T47D (cell line): ENCODE data around the gene ESPL1.
A peak's percentile ranks its signal among the peaks of the same experiment; 100 is the strongest.

Experiments used
- DNase-seq, 2 experiments: peaks; one replicate each; pipeline versions ENCODE4 v3.0.0 to v3.0.0-alpha.2; 2011 to 2012; ENCODE audit warnings: low read depth in 1 of 2, low spot score in 1 of 2
- JUND ChIP-seq: IDR thresholded peaks from 2 replicates; pipeline ENCODE4 v1.6.1; 2012; ENCODE audit warnings: low read depth
- in situ Hi-C: cut with HindIII; loops from 2 replicates; pipeline ENCODE4 v1.10.0; 2016; ENCODE audit warnings: low sequenced_read_pairs, low pct_unique_long_range_greater_than_20kb

ESPL1 gene

DNA sequence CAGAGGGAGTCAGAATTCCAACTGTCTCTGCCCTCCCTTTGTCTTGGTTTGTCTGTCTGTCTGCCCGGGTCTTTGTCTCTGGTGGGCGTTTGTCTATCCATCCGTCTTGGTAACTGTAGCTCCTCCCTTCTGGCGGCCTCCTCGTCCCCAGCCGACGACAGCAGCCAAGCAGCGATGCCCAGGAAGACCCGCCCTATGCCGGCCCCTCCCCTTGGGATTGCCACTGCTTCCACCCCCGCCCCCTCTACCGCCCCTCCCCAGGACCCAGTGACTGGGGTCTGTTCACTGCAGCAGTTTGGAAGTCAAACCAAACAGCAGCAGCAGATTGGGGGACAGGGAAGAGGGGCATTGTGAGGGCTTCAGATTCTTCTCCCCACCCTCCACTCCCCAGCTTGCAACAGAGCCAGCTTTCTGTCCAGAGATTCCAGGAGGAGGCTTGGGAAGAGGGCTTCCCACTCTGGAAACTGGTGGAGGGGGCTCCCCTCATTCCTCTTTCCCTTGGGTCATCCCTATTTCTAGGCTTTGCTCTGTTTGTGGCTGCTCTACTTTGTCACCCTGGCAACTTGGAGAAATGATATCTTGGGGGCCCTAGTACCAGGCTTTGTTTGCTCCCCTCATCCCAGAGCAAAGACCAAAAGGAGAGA lies 33.7 kb upstream of the ESPL1 start:
- no peak for DNase-seq
- in situ Hi-C loops = no loop called here
- TF ChIP-seq JUND = no peak

DNA sequence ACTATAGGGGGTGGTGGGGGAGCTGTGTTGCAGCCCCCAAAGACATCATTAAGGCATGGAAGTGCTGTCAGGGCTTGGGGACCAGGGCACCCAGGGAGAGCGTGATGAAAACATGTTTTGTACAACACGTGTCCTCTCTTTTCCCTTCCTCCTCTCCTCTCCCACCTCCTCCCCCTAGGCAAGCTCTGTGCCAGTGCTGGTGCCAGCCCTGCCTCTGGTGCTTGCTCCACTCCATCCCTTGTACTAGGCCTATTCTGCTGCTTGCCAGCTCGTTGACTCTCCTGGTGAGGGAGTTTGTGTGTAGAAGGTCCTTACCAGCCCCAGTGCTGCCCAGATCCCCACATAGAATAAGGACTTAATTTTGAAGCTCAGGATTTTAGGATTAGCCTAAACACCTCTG lies 32.9 kb upstream of the ESPL1 start:
- DNase-seq = no peak
- in situ Hi-C loops = no loop called here
- TF ChIP-seq JUND = no peak

GRCh38 chr12:53235742-53236442 lies 32.2 kb upstream of the ESPL1 start:
- DNase-seq = no peak
- in situ Hi-C loops = no loop called here
- TF ChIP-seq JUND = no peak

- no peak for TF ChIP-seq JUND
- no peak for DNase-seq
- in situ Hi-C loops = no loop called here
Measured at GRCh38 chr12:53236443-53237111, 31.5 kb upstream of the ESPL1 start.

- in situ Hi-C loops = no loop called here
- DNase-seq = no peak
- no peak for TF ChIP-seq JUND
Measured at GRCh38 chr12:53239643-53240258, 28.3 kb upstream of the ESPL1 start.

GRCh38 chr12:53241623-53242412 lies 26.3 kb upstream of the ESPL1 start:
- DNase-seq = no peak
- TF ChIP-seq JUND = no peak
- in situ Hi-C loops = no loop called here

DNA sequence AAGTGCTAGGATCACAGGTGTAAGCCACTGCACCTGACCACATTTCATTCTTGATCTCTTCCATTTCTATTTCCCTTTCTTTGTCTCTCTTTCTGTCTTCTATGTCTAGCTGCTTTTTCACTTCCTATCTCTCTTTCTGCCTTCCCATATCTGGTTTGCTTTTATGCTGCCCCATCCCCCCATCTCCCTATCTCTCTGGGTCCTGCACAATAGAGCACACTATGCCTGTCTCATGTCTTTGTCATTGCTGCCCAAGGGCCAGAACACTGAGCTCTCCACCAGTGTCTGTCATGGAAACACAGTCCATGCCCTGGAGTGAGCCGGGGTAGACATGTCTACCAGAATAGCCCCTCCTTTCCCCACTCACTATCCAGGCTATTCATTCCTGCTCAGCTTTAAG lies 23.8 kb upstream of the ESPL1 start:
- in situ Hi-C loops = no loop called here
- no peak for TF ChIP-seq JUND
- DNase-seq = no peak

GRCh38 chr12:53245286-53245685 lies 22.8 kb upstream of the ESPL1 start:
- no peak for DNase-seq
- in situ Hi-C loops = no loop called here
- TF ChIP-seq JUND = no peak

- peak; percentile 75 to 96 for DNase-seq
- in situ Hi-C loops = no loop called here
- no peak for TF ChIP-seq JUND
Measured at GRCh38 chr12:53251477-53252348, 16.4 kb upstream of the ESPL1 start.

DNA sequence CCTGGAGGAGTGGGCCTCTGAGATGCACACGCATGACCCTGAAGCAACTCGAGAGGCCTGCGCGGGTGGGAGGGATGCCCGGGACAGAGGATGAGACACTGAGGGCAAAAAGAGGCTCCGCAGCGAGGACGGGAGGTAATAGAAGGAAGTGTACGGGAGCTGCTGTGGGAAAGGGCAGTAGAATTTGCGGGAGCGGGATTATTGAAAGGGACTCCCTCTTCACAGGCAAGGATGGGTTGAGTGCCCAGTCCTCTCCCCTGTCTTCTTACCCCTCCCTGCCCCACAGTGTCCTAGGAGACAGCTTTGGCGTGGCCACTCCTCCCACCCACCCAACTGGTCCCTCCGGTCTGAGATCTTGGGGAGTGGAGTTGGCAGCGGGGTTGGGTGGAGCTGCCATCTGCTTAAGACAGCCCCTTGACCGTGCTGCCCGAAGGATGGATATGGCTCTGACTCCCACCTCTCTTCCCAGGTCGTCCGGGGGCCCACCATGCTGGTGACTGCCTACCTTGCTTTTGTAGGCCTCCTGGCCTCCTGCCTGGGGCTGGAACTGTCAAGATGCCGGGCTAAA lies 15.7 kb upstream of the ESPL1 start:
- peak; percentile 92 to 98 for DNase-seq
- in situ Hi-C loops = no loop called here

DNA sequence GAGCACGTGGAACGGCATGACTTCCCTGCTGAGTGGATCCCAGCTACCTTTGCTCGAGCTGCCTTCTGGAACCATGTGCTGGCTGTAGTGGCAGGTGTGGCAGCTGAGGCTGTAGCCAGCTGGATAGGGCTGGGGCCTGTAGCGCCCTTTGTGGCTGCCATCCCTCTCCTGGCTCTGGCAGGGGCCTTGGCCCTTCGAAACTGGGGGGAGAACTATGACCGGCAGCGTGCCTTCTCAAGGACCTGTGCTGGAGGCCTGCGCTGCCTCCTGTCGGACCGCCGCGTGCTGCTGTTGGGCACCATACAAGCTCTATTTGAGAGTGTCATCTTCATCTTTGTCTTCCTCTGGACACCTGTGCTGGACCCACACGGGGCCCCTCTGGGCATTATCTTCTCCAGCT lies 14.8 kb upstream of the ESPL1 start:
- no peak for DNase-seq
- in situ Hi-C loops = no loop called here
- TF ChIP-seq JUND = no peak

More for the DNA sequence above, 15.7 kb upstream of the ESPL1 start:
- TF ChIP-seq JUND = no peak
